GM18868 (cell line): ENCODE results near the gene TBCD.
"Not testable (repeated sequence)": the region's sequence is repeated elsewhere in the genome, so short reads cannot be mapped to it uniquely, and the experiment has no call there.

Experiments
- ATAC-seq: cut with Tn5 transposase; IDR thresholded peaks from one replicate; pipeline ENCODE4 v1.9.1; 2021; ENCODE audit warnings: mild to moderate bottlenecking, moderate library complexity; ENCODE audit not compliant: unreplicated experiment

The TBCD gene

GRCh38 chr17:82984249-82984617, 232.4 kb downstream of the TBCD start:
- ATAC-seq: not testable (repeated sequence)

DNA sequence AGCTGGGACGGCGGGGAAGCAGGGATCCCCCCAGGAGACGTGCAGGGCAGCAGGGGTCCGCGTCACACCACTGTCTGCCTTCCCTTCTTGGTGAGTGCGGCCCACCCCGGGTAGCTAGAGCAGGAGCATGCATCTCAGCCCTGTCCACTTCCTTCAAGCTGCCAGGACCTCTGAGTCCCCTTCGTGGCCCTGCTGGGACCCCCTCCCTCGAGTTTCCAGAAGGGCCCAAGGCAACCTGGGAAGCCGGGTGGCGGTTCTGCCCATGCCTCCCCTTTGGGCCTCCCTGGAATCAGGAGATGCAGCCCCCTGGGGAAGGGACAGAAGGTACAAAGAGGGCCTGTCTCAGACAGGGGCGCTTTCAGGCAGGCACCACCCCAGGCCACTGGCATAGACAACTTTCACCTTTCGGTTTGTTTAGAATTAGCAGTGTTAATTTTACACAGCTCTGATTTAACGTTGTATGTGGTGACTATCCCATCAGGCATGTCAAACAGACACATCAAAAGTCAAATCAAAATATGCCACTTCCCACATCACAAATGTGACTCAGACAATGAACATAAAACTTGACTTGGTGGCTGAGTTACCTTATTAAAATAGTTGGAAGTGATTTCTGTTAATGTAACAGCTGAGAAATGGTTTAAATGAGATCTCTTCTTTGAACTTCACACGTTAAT, 233.0 kb downstream of the TBCD start:
- no peak for ATAC-seq

DNA sequence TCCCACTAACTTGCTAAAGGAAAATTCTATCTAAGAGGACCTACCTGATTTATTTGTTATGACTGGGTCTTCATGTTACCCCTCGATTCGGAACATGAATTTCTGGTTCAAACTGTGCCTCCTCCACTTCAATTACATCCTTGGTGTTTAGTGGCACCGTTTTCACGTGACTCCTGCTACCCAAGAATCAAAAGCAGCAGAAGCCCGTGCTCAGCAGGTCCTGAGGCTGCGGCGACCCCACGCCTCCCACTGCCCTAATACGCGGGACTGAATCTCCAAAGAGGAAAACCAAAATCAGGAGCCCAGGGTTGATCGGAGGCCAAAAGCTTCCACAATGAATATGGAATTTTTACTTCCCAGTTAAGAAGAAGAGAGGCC, 233.6 kb downstream of the TBCD start:
- no peak for ATAC-seq

GRCh38 chr17:82985973-82986372, 234.1 kb downstream of the TBCD start:
- ATAC-seq: no peak

GRCh38 chr17:82989051-82989450, 237.2 kb downstream of the TBCD start:
- ATAC-seq: not testable (repeated sequence)

GRCh38 chr17:82989881-82990280, 238.0 kb downstream of the TBCD start:
- ATAC-seq: no peak

DNA sequence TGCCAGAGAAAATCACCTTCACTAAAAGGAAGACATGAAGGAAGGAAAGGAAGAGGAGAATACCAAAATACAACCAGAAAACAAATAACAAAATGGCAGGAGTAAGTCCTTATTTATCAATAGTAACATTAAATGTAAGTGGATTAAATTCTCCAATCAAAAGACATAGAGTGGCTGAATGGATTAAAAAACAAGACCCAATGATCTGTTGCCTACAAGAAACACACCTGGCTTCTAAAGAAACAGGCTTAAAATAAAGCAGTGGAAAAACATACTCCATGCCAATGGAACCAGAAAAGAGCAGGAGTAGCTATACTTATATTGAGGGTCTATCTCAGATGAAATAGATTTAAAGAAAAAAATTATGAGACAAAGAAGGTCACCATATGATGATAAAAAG, 241.1 kb downstream of the TBCD start:
- ATAC-seq: no peak
